Erythroblast (primary cell): ENCODE results near the gene FRMD3.

Experiments used
- GATA1 ChIP-seq: IDR thresholded peaks from 2 replicates; pipeline ENCODE4 v1.6.1; 2011; ENCODE audit warnings: low read depth, mild to moderate bottlenecking, control low read depth, low read length, moderate library complexity
- POLR2A ChIP-seq: IDR thresholded peaks from 2 replicates; pipeline ENCODE4 v1.6.1; 2011; ENCODE audit warnings: mild to moderate bottlenecking, low read length

- TF ChIP-seq POLR2A, result no peak
- no peak for TF ChIP-seq GATA1
Observed at GRCh38 chr9:83570359-83570758, 32.2 kb upstream of the FRMD3 start.
